LNCaP clone FGC (cell line): Measurements from ENCODE around the gene SLC12A5.

Experiments used
- DNase-seq: peaks from one replicate; pipeline ENCODE4 v3.0.0-alpha.2; 2011; ENCODE audit warnings: low read depth
- H3K4me3 ChIP-seq: 2 replicates; pipeline ENCODE4 v1.5.1; 2011; ENCODE audit warnings: mild to moderate bottlenecking, low read depth, low read length, control low read depth
- TF ChIP-seq, protein P1 (sequence below): IDR thresholded peaks from 2 replicates; pipeline ENCODE4 v1.5.1; 2012; ENCODE audit warnings: mild to moderate bottlenecking; ENCODE audit not compliant: control insufficient read depth, insufficient read depth; ENCODE audit errors: extremely low read depth

The SLC12A5 gene

DNA sequence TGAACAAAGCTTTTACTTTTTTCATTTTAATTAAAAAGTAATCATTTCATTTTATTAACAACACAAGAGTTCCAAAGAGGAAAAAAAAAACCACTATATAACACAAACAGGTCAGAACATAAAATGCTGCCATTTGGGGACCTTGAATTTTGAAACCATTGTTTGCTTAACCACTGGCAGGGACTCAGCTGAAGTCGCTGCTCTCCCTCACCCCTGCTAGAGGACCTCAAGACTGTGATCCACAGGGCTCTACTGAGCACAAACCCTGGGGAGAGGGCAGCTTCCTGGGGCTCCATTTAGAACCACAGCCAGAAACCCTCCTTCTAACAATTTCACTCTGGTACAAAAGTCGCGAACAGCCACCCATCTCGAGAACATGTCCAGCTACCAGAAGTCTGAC lies 32.0 kb downstream of the SLC12A5 start:
- no peak for DNase-seq
- H3K4me3 ChIP-seq: no peak overlapping the region
- TF ChIP-seq, protein P1, sequence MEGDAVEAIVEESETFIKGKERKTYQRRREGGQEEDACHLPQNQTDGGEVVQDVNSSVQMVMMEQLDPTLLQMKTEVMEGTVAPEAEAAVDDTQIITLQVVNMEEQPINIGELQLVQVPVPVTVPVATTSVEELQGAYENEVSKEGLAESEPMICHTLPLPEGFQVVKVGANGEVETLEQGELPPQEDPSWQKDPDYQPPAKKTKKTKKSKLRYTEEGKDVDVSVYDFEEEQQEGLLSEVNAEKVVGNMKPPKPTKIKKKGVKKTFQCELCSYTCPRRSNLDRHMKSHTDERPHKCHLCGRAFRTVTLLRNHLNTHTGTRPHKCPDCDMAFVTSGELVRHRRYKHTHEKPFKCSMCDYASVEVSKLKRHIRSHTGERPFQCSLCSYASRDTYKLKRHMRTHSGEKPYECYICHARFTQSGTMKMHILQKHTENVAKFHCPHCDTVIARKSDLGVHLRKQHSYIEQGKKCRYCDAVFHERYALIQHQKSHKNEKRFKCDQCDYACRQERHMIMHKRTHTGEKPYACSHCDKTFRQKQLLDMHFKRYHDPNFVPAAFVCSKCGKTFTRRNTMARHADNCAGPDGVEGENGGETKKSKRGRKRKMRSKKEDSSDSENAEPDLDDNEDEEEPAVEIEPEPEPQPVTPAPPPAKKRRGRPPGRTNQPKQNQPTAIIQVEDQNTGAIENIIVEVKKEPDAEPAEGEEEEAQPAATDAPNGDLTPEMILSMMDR: no peak

DNA sequence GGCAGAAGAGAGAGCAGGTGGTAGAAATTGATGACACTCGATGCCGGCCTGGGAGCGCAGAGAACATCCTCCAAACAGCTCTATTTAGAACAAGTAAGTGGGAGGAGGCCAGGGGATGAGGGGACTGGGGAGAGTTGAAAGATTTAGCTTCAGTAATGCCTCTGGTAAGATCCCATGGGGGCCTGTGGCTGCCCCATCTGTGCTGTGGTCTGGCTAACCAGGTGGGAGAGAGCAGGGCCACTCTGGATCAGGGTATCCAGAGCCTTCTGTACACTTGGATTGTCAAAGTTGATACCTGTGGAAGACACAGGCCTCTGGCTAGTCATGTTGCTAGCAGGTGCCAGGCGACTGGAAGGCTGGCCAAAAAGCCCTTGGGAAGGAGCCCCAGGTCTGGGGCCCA lies 33.1 kb downstream of the SLC12A5 start:
- no peak overlapping the region for H3K4me3 ChIP-seq
- TF ChIP-seq, protein P1: no peak
- DNase-seq: no peak

DNA sequence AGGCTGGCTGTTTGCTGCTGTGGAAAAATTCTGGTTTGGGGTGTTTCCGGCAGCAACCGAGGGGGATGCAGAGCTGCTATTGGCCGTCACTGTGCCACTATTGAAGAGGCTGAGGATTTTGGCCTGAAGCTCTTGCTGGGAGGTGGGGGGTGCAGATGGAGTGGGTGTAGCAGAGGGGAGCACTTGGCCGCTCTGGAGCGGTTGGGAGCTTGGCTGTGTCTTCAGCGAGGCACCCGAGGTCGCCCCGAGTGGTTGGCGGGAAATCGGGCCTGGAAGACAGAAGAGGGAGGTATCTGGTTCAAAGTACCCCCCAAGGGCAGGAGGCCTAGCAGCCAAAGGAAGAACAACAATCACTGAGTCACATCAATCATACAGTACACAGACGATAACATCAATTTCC lies 33.6 kb downstream of the SLC12A5 start:
- TF ChIP-seq, protein P1: no peak
- no peak overlapping the region for H3K4me3 ChIP-seq
- no peak for DNase-seq

DNA sequence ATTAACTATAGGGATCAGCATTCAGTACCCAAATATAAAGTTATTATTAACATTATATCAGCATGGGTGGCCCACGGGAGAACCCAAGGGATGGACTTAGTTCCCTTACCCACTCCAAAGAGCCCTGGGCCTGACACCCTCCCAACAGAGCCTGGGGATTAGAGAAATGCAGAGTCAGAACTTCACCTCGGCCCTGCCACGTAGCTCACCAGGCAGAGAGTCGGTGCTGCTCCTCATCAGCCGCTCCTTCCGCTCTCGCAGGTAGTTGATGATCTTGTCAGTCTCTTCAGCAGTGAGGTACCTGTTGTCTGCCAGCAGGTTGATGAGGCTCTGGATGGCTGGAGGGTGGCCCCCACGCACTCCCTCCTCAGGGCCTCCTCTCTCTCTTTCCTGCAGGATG lies 34.1 kb downstream of the SLC12A5 start:
- H3K4me3 ChIP-seq: no peak overlapping the region
- TF ChIP-seq, protein P1: no peak
- no peak for DNase-seq

DNA sequence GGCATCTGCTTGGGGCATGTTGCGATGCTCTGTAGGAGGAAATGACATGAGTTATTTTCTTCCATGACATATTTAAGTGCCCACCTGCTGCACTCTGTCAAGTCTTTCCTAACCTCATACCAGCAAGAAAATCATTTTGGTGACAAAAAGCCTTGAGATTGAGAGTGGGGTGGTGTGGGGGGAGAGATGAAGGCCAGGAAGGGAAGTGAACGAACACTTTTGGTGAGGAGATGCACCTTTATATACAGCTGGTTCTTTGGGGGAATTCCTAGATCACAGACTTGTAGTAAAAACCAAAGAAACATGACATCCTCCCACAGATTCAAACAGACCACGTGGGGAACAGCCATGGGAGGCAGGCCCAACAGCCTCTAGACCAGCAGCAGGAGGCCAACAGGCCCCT lies 34.6 kb downstream of the SLC12A5 start:
- TF ChIP-seq, protein P1: no peak
- no peak for DNase-seq

DNA sequence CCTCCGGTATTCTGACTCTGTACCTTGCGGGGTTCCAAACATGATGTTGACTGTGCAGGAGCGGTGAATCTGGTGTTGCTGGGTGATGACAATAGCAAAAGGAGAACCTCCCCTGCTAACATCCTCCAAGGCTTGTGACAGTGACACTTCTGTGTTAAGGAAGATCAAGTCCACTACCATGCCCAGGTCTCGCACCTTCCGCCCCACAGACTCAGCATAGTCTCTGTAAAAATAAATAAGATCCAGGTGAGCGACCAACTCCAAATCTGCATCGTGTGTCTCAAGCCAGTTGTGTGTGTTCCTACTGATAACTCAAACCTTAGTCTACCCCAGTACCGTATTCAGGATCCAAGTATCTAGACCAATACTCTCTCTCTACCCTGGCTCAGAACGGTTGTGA lies 36.0 kb downstream of the SLC12A5 start:
- H3K4me3 ChIP-seq: no peak overlapping the region
- TF ChIP-seq, protein P1: no peak
- DNase-seq: no peak

More for the DNA sequence above, 34.6 kb downstream of the SLC12A5 start:
- H3K4me3 ChIP-seq: no peak overlapping the region

DNA sequence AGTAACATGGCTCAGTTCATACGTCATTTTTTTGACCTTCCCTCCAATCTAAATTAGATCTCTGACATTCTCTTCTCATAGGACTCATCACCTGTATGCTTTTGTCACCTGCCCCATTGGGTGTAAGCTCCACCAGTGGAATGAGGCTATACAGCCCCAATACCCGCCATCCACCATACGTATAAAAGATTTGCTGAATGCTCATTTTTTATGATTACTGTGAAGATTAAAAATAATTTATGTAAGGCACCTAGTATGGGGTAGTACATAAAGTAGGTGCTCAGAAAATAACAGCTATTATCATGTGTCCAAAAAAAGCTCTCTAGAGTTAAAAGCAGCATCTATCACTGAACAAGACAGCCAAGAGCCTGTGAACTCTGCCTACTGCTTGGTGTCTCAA lies 36.7 kb downstream of the SLC12A5 start:
- no peak overlapping the region for H3K4me3 ChIP-seq
- TF ChIP-seq, protein P1: no peak
- no peak for DNase-seq
